ENCODE results near the gene ACSL5.
"Not testable (repeated sequence)": the region's sequence is repeated elsewhere in the genome, so short reads cannot be mapped to it uniquely, and the experiment has no call there.

The ACSL5 gene

DNA sequence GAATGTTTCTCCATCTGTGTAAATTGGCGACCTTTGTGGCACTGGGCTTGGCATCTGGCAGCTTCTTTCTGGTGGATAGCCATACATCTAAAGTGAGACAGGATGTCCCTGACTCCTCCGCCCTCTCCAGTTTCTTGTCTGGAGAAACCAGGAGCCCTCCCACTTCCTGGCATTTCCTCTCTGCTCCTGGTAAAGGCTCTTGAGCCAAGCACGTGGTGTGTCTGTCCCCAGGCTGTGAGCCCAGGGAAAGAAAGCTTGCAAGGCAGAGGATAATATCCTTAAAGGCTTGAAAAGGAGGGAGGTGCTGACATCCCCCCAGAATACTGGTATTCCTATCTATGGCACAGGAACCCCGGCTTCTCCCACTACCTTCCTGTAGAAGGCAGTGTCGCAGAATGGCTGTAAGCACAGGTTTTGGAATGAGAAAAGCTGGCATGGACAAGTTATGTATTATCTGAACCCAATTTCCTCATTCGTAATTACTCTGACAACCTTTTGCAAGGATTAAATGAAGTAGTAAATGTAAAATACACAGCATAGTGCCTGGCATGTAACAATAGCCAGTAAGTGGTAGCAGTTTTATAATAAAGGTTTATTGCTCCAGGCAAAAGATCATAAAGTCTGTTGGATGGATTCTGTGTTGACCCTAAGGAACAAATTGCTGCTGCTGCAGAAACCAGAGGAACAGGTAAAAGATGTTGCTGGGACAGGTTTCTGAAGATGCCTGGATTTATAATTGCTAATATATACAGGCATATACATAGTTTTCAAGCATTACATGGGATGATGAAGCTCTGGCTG lies 11.8 kb upstream of the ACSL5 start:
- Histone ChIP-seq H3K4me1 (ENCODE audit: insufficient read depth, low read length) (0 out of 2 replicates have a peak, but pooled peaks cover 5% of the 10 kb centered on the region), H3K9me3 (ENCODE audit: control insufficient read depth, insufficient read depth, low read length) (no peaks in the 10 kb centered on the region), H3K9ac (ENCODE audit: low read depth, low read length) (no peak overlapping the region), H3K36me3 (ENCODE audit: insufficient read depth, low read length) (no peaks in the 10 kb centered on the region)

DNA sequence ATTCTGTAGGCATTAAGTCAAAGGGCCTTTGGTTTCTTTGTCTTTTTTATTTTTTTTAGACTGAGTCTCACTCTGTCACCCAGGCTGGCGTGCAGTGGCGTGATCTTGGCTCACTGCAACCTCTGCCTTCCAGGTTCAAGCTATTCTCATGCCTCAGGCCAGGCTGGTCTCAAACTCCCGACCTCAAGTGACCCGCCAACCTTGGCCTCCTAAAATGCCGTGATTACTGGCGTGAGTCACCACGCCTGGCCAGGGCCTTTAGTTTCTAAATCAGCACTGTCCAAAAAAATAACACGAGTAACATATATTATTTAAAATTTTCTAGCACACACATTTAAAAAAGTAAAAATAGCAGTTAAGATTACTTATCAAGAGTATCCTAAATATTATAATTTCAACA lies 11.1 kb upstream of the ACSL5 start:
- H3K9me3 ChIP-seq (ENCODE audit: control insufficient read depth, insufficient read depth, low read length), result no peaks in the 10 kb centered on the region
- no peak overlapping the region for H3K9ac ChIP-seq (ENCODE audit: low read depth, low read length)
- H3K4me1 ChIP-seq (ENCODE audit: insufficient read depth, low read length), result 0 out of 2 replicates have a peak, but pooled peaks cover 5% of the 10 kb centered on the region
- no peaks in the 10 kb centered on the region for H3K36me3 ChIP-seq (ENCODE audit: insufficient read depth, low read length)

DNA sequence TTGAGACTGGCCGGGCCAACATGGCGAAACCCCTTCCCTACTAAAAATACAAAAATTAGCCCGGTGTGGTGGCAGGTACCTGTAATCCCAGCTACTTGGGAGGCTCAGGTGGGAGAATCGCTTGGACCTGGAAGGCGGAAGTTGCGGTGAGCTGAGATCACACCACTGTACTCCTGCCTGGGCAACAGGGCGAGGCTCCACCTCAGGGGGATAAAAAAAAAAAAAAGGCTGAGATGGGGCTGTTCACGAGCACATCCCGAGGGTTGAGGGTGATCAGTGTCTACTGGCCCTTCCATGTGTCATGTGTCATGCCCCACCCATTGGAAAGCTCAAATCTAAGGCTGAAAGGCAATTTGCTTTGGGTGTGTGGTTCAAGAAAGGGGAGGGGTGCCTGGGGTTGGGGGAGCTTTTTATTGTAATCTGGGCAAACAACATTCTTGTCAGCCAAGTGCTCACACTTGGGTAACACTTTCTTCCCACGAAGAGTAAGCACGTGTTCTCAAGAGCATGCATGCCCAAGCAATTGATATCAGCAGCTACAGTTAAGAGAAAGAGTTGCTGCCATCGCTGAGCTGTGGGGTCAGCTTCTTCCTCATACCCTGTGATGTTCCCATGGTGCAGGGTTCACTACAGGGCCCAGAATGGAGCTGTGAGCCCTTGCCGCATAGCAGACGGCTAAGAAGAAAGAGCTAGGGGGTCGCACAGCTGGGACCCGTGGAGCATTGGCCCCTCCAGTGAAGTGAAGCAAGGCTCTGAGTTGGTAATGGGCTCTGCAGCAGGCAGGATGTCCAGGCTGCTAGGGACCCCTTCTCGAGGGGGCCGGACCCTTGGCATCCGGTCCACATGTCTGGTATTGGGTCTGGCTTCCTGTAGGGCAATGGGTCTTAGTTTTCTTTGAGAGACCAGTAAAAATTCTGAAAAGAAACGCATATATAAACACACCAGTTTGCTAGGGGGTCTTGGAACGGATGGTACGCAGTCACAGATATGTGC lies 9.9 kb upstream of the ACSL5 start:
- Histone ChIP-seq H3K4me1 (ENCODE audit: insufficient read depth, low read length) (0 out of 2 replicates have a peak, but pooled peaks cover 5% of the 10 kb centered on the region), H3K36me3 (ENCODE audit: insufficient read depth, low read length) (no peaks in the 10 kb centered on the region), H3K9ac (ENCODE audit: low read depth, low read length) (no peak overlapping the region), H3K9me3 (ENCODE audit: control insufficient read depth, insufficient read depth, low read length) (no peaks in the 10 kb centered on the region)

- Histone ChIP-seq H3K9ac (ENCODE audit: low read depth, low read length) (no peak overlapping the region), H3K9me3 (ENCODE audit: control insufficient read depth, insufficient read depth, low read length) (no peaks in the 10 kb centered on the region), H3K4me1 (ENCODE audit: insufficient read depth, low read length) (0 out of 2 replicates have a peak, but pooled peaks cover 5% of the 10 kb centered on the region), H3K36me3 (ENCODE audit: insufficient read depth, low read length) (no peaks in the 10 kb centered on the region)
Observed at GRCh38 chr10:112365014-112365432, 8.9 kb upstream of the ACSL5 start.

- H3K9me3 ChIP-seq (ENCODE audit: control insufficient read depth, insufficient read depth, low read length), result no peaks in the 10 kb centered on the region
- H3K4me1 ChIP-seq (ENCODE audit: insufficient read depth, low read length), result 0 out of 2 replicates have a peak, but pooled peaks cover 5% of the 10 kb centered on the region
- H3K36me3 ChIP-seq (ENCODE audit: insufficient read depth, low read length), result no peaks in the 10 kb centered on the region
- no peak overlapping the region for H3K9ac ChIP-seq (ENCODE audit: low read depth, low read length)
Observed at GRCh38 chr10:112365451-112365850, 8.5 kb upstream of the ACSL5 start.

- no peaks in the 10 kb centered on the region for H3K36me3 ChIP-seq (ENCODE audit: insufficient read depth, low read length)
- H3K4me1 ChIP-seq (ENCODE audit: insufficient read depth, low read length), result 0 out of 2 replicates have a peak, but pooled peaks cover 5% of the 10 kb centered on the region
- no peak overlapping the region for H3K9ac ChIP-seq (ENCODE audit: low read depth, low read length)
- no peaks in the 10 kb centered on the region for H3K9me3 ChIP-seq (ENCODE audit: control insufficient read depth, insufficient read depth, low read length)
Observed at GRCh38 chr10:112366992-112367391, 6.9 kb upstream of the ACSL5 start.

- Histone ChIP-seq H3K36me3 (ENCODE audit: insufficient read depth, low read length) (no peaks in the 10 kb centered on the region), H3K9me3 (ENCODE audit: control insufficient read depth, insufficient read depth, low read length) (no peaks in the 10 kb centered on the region), H3K4me1 (ENCODE audit: insufficient read depth, low read length) (no peaks in the 10 kb centered on the region), H3K9ac (ENCODE audit: low read depth, low read length) (no peak overlapping the region)
Observed at GRCh38 chr10:112367516-112367915, 6.4 kb upstream of the ACSL5 start.

GRCh38 chr10:112369495-112370423 lies 4.2 kb upstream of the ACSL5 start:
- H3K4me1 ChIP-seq (ENCODE audit: insufficient read depth, low read length), result no peaks in the 10 kb centered on the region
- H3K9ac ChIP-seq (ENCODE audit: low read depth, low read length), result no peak overlapping the region
- no peaks in the 10 kb centered on the region for H3K9me3 ChIP-seq (ENCODE audit: control insufficient read depth, insufficient read depth, low read length)
- no peaks in the 10 kb centered on the region for H3K36me3 ChIP-seq (ENCODE audit: insufficient read depth, low read length)

DNA sequence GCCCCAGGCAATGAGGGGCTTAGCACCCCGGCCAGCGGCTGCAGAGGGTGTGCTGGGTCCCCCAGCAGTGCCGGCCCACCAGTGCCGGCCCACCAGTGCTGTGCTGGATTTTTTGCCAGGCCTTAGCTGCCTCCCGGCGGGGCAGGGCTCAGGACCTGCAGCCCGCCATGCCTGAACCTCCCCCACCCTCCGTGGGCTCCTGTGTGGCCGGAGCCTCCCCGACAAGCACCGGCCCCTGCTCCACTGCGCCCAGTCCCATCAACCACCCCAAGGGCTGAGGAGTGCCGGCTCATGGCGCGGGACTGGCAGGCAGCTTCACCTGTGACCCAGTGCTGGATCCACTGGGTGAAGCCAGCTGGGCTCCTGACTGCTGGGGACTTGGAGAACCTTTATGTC lies 3.5 kb upstream of the ACSL5 start:
- Histone ChIP-seq H3K9me3 (ENCODE audit: control insufficient read depth, insufficient read depth, low read length) (no peaks in the 10 kb centered on the region), H3K36me3 (ENCODE audit: insufficient read depth, low read length) (no peaks in the 10 kb centered on the region), H3K9ac (ENCODE audit: low read depth, low read length) (no peak overlapping the region), H3K4me1 (ENCODE audit: insufficient read depth, low read length) (no peaks in the 10 kb centered on the region; the same call in 1 of the 2 replicates)

- H3K4me1 ChIP-seq (ENCODE audit: insufficient read depth, low read length); H3K36me3 ChIP-seq (ENCODE audit: insufficient read depth, low read length); H3K9me3 ChIP-seq (ENCODE audit: control insufficient read depth, insufficient read depth, low read length); H3K9ac ChIP-seq (ENCODE audit: low read depth, low read length): not testable (repeated sequence)
Observed at GRCh38 chr10:112371326-112371725, 2.6 kb upstream of the ACSL5 start.

DNA sequence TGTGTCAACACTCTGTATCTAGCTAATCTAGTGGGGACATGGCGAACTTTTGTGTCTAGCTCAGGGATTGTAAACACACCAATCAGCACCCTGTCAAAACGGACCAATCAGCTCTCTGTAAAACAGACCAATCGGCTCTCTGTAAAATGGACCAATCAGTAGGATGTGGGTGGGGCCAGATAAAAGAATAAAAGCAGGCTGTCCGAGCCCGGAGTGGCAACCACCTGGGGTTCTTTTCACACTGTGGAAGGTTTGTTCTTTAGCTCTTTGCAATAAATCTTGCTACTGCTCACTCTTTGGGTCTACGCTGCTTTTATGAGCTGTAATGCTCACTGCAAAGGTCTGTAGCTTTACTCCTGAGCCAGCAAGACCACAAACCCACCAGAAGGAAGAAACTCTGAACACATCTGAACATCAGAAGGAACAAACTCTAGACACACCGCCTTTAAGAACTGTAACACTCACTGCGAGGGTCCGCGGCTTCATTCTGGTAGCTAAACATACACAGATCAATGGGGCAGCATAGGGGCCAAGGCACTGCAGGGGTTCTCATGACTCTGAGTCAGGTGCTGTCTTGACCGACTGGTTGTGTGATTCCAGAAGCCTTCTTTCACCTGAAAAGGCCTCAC lies 1.6 kb upstream of the ACSL5 start:
- H3K36me3 ChIP-seq (ENCODE audit: insufficient read depth, low read length); H3K9ac ChIP-seq (ENCODE audit: low read depth, low read length); H3K9me3 ChIP-seq (ENCODE audit: control insufficient read depth, insufficient read depth, low read length); H3K4me1 ChIP-seq (ENCODE audit: insufficient read depth, low read length): not testable (repeated sequence)

DNA sequence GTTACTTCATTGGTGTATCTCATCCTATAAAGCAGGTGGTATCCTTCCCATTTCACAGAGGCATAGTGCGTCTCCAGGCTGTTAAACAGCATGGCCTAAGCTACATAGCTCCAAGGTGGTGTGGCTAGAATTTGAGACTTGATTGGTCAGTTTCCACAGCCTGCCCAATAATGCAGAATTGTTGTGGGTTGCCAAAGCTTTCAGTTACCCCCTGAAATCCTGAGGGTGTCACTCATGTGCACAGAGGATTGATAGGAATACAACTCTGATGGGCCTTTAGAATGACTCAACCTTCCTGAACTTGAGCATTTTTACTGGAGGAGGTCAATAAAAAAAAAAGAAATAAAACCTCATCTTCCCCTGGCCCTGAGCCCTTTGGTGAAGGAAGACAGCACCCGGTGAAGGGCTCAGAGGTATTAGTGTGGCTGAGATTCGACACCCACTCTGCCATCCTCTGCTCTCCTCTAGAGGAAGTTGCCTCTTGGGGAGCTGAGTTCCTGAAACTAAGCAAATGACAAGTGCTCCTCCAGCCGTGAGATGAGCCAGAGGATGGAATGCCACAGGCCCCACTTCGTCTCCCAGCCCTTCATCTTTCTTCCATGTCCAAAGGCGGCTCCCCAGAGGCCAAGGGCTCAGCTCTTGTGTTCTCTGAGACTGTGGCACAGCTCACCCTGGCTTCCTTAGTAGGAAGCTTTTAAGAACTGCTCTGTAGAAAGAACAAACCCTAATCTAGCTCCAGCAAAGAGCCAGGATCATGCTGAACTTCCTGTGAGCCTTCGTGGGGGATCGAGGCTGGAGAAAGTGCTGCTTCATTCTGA lies 1.0 kb downstream of the ACSL5 start:
- no peaks in the 10 kb centered on the region for H3K9me3 ChIP-seq (ENCODE audit: control insufficient read depth, insufficient read depth, low read length)
- H3K36me3 ChIP-seq (ENCODE audit: insufficient read depth, low read length), result no peaks in the 10 kb centered on the region
- no peaks in the 10 kb centered on the region; the same call in 1 of the 2 replicates for H3K4me1 ChIP-seq (ENCODE audit: insufficient read depth, low read length)
- no peak overlapping the region for H3K9ac ChIP-seq (ENCODE audit: low read depth, low read length)
